Measurements from ENCODE around the gene RAB27B.

- TF ChIP-seq, protein P1, sequence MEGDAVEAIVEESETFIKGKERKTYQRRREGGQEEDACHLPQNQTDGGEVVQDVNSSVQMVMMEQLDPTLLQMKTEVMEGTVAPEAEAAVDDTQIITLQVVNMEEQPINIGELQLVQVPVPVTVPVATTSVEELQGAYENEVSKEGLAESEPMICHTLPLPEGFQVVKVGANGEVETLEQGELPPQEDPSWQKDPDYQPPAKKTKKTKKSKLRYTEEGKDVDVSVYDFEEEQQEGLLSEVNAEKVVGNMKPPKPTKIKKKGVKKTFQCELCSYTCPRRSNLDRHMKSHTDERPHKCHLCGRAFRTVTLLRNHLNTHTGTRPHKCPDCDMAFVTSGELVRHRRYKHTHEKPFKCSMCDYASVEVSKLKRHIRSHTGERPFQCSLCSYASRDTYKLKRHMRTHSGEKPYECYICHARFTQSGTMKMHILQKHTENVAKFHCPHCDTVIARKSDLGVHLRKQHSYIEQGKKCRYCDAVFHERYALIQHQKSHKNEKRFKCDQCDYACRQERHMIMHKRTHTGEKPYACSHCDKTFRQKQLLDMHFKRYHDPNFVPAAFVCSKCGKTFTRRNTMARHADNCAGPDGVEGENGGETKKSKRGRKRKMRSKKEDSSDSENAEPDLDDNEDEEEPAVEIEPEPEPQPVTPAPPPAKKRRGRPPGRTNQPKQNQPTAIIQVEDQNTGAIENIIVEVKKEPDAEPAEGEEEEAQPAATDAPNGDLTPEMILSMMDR (IDR thresholded peaks at IDR 0.05; ENCODE audit: low read length): no peak
- TF ChIP-seq EZH2 (IDR thresholded peaks at IDR 0.05; ENCODE audit: borderline replicate concordance, low read length): no peak
Observed at GRCh38 chr18:54899500-54899899, 71.2 kb downstream of the RAB27B start.
